HG02798 (cell line): ENCODE measurements around the gene HADHA.
"Not testable (repeated sequence)": the region's sequence is repeated elsewhere in the genome, so short reads cannot be mapped to it uniquely, and the experiment has no call there.

Experiments used
- ATAC-seq: cut with Tn5 transposase; IDR thresholded peaks from one replicate; pipeline ENCODE4 v1.9.1; 2021; ENCODE audit warnings: mild to moderate bottlenecking; ENCODE audit not compliant: unreplicated experiment, poor library complexity

The HADHA gene

GRCh38 chr2:26177122-26177521 lies 67.3 kb downstream of the HADHA start:
- ATAC-seq: no peak

GRCh38 chr2:26176279-26176615 lies 68.2 kb downstream of the HADHA start:
- ATAC-seq: no peak

GRCh38 chr2:26175466-26176278 lies 68.8 kb downstream of the HADHA start:
- no peak for ATAC-seq

- ATAC-seq: no peak
Observed at GRCh38 chr2:26174691-26175465, 69.6 kb downstream of the HADHA start.

GRCh38 chr2:26173776-26174482 lies 70.5 kb downstream of the HADHA start:
- ATAC-seq: no peak

- no peak for ATAC-seq
Observed at GRCh38 chr2:26172871-26173775, 71.3 kb downstream of the HADHA start, which contains the start of gene GAREM2. GAREM2 (plus strand) TSS chr2:26173088; CDS start chr2:26173221, 133 bp downstream.

- no peak for ATAC-seq
Observed at GRCh38 chr2:26172189-26172870, 72.1 kb downstream of the HADHA start.

- no peak for ATAC-seq
Observed at GRCh38 chr2:26170795-26171194, 73.6 kb downstream of the HADHA start.

GRCh38 chr2:26169681-26170414 lies 74.6 kb downstream of the HADHA start:
- ATAC-seq: no peak

- ATAC-seq: no peak
Observed at GRCh38 chr2:26169226-26169625, 75.2 kb downstream of the HADHA start.

GRCh38 chr2:26168785-26169184 lies 75.6 kb downstream of the HADHA start:
- ATAC-seq: no peak

GRCh38 chr2:26166541-26166940 lies 77.9 kb downstream of the HADHA start:
- not testable (repeated sequence) for ATAC-seq

GRCh38 chr2:26165403-26165802 lies 79.0 kb downstream of the HADHA start:
- ATAC-seq: no peak

GRCh38 chr2:26164641-26165211 lies 79.7 kb downstream of the HADHA start:
- ATAC-seq: no peak

GRCh38 chr2:26164231-26164630 lies 80.2 kb downstream of the HADHA start:
- no peak for ATAC-seq

GRCh38 chr2:26162963-26163362 lies 81.5 kb downstream of the HADHA start:
- no peak for ATAC-seq

- no peak for ATAC-seq
Observed at GRCh38 chr2:26161926-26162325, 82.5 kb downstream of the HADHA start.

GRCh38 chr2:26157580-26157979 lies 86.9 kb downstream of the HADHA start:
- no peak for ATAC-seq
